Keratinocyte (primary cell): ENCODE results near the gene ALDOB. TPM values are rescaled to one million over a fixed set of nuclear protein-coding genes. Genes with fewer than 3 reads are reported as not detected.

Experiments used
- DNase-seq: peaks from one replicate; pipeline ENCODE4 v3.0.0-alpha.2; 2011; ENCODE audit warnings: low read depth, missing footprints, low spot score
- FAIRE-seq: peaks from 2 replicates; lab custom pipeline; 2011; peaks lifted over from hg19 to GRCh38; lab: Jason Lieb, UNC
- H2AFZ ChIP-seq: 2 replicates; pipeline ENCODE4 v1.6.0; 2012; ENCODE audit warnings: low read length, control low read depth, inconsistent platforms; ENCODE audit not compliant: control insufficient read depth
- H3K27ac ChIP-seq: 2 replicates; pipeline ENCODE4 v1.5.1; 2011; ENCODE audit warnings: low read length; ENCODE audit not compliant: control insufficient read depth, insufficient read depth
- H3K27me3 ChIP-seq: 3 replicates; pipeline ENCODE4 v1.6.0; 2011; ENCODE audit warnings: low read length; ENCODE audit not compliant: control insufficient read depth, insufficient read depth; ENCODE audit errors: extremely low read depth
- H3K36me3 ChIP-seq, 2 experiments: 2 replicates in 1 of 2; 3 replicates in 1 of 2; pipeline ENCODE4 v1.5.1; 2011; ENCODE audit warnings: low read length in 2 of 2, mild to moderate bottlenecking in 1 of 2; ENCODE audit not compliant: control insufficient read depth in 2 of 2, insufficient read depth in 2 of 2; ENCODE audit errors: extremely low read depth in 1 of 2
- H3K4me1 ChIP-seq: 3 replicates; pipeline ENCODE4 v1.5.1; 2011; ENCODE audit warnings: low read length; ENCODE audit not compliant: control insufficient read depth, insufficient read depth; ENCODE audit errors: extremely low read depth
- H3K4me2 ChIP-seq: 3 replicates; pipeline ENCODE4 v1.6.0; 2011; ENCODE audit warnings: low read depth, low read length; ENCODE audit not compliant: control insufficient read depth, insufficient read depth; ENCODE audit errors: extremely low read depth
- H3K4me3 ChIP-seq, 3 experiments: fragments of 200-600 bp in 1 of 3; sonication (generic) in 1 of 3; 2 replicates in 2 of 3; 3 replicates in 1 of 3; pipeline ENCODE4 v1.5.1; 2011 to 2016; ENCODE audit warnings: low read length in 3 of 3, mild to moderate bottlenecking in 3 of 3, control low read depth in 2 of 3, inconsistent platforms in 1 of 3, low read depth in 1 of 3, mixed read lengths in 1 of 3, mixed run types in 1 of 3, moderate library complexity in 1 of 3; ENCODE audit not compliant: control insufficient read depth in 2 of 3, insufficient read depth in 2 of 3; ENCODE audit errors: extremely low read depth in 1 of 3
- H3K79me2 ChIP-seq: 2 replicates; pipeline ENCODE4 v1.6.0; 2012; ENCODE audit warnings: low read length; ENCODE audit not compliant: control insufficient read depth, insufficient read depth
- H3K9ac ChIP-seq: 3 replicates; pipeline ENCODE4 v1.6.0; 2011; ENCODE audit warnings: low read length; ENCODE audit not compliant: control insufficient read depth, insufficient read depth; ENCODE audit errors: extremely low read depth
- H3K9me1 ChIP-seq: 3 replicates; pipeline ENCODE4 v1.6.0; 2011; ENCODE audit warnings: low read length; ENCODE audit not compliant: control insufficient read depth, insufficient read depth; ENCODE audit errors: extremely low read depth
- H3K9me3 ChIP-seq: 2 replicates; pipeline ENCODE4 v1.5.1; 2012; ENCODE audit warnings: low read depth, low read length; ENCODE audit not compliant: control insufficient read depth
- H4K20me1 ChIP-seq: 3 replicates; pipeline ENCODE4 v1.6.0; 2011; ENCODE audit warnings: low read length; ENCODE audit not compliant: control insufficient read depth, insufficient read depth; ENCODE audit errors: extremely low read depth
- EZH2 ChIP-seq: IDR thresholded peaks from one replicate; pipeline ENCODE4 v1.6.1; 2012; ENCODE audit warnings: inconsistent platforms, mild to moderate bottlenecking, low read length, moderate library complexity
- dilution Hi-C: fragments of 300-500 bp; cut with MboI; formaldehyde crosslinking; loops from one replicate; pipeline ENCODE4 v1.7.0; 2020; ENCODE audit warnings: low sequenced_read_pairs; ENCODE audit not compliant: extremely low pct_ligation_motif_present
- polyA plus RNA-seq, 5 experiments: library from polyadenylated mRNA; depleted of rRNA in 3 of 5; stranded (reverse) in 3 of 5; stranded (forward) in 1 of 5; unstranded in 1 of 5; fragments of >200 nt; gene quantifications; 1 replicate in 1 of 5; 2 replicates in 3 of 5; 3 replicates in 1 of 5; pipeline versions ENCODE4 v1.2.1 to v1.2.3, GENCODE V29; 2011 to 2012; ENCODE audit warnings: missing spikeins in 2 of 5, low read depth in 1 of 5, low replicate concordance in 1 of 5
- TF ChIP-seq, protein P1 (sequence below), 3 experiments: IDR thresholded peaks in 1 of 3; conservative IDR thresholded peaks in 1 of 3; optimal IDR thresholded peaks in 1 of 3; 2 replicates in 2 of 3; 3 replicates in 1 of 3; pipeline versions ENCODE3 to v1.5.1; 2011; ENCODE audit warnings: low read length in 3 of 3, mild to moderate bottlenecking in 3 of 3, moderate library complexity in 2 of 3, control low read depth in 1 of 3, inconsistent platforms in 1 of 3; ENCODE audit not compliant: insufficient read depth in 2 of 3; ENCODE audit errors: extremely low read depth in 1 of 3

Gene ALDOB
- polyA plus RNA-seq, 1 donor (not counting 4 experiments of a cell fraction or from before 2014, with no cell fraction given): not detected

GRCh38 chr9:101417977-101418376 is 17.6 kb downstream of the ALDOB start:
- no peaks in the 10 kb centered on the region for H3K9me1 ChIP-seq
- H3K27ac ChIP-seq: no peak overlapping the region
- no peak for FAIRE-seq
- H3K36me3 ChIP-seq: no peaks in the 10 kb centered on the region
- no peak for TF ChIP-seq EZH2
- TF ChIP-seq, protein P1, sequence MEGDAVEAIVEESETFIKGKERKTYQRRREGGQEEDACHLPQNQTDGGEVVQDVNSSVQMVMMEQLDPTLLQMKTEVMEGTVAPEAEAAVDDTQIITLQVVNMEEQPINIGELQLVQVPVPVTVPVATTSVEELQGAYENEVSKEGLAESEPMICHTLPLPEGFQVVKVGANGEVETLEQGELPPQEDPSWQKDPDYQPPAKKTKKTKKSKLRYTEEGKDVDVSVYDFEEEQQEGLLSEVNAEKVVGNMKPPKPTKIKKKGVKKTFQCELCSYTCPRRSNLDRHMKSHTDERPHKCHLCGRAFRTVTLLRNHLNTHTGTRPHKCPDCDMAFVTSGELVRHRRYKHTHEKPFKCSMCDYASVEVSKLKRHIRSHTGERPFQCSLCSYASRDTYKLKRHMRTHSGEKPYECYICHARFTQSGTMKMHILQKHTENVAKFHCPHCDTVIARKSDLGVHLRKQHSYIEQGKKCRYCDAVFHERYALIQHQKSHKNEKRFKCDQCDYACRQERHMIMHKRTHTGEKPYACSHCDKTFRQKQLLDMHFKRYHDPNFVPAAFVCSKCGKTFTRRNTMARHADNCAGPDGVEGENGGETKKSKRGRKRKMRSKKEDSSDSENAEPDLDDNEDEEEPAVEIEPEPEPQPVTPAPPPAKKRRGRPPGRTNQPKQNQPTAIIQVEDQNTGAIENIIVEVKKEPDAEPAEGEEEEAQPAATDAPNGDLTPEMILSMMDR (optimal IDR thresholded peaks at IDR 0.05 in 1 of 3, IDR thresholded peaks at IDR 0.05 in 1 of 3, conservative IDR thresholded peaks at IDR 0.05 in 1 of 3; ENCODE audit: extremely low read depth in 1 of 3, insufficient read depth in 2 of 3, low read length in 3 of 3): no peak
- no peaks in the 10 kb centered on the region for H3K27me3 ChIP-seq
- H3K4me2 ChIP-seq: no peak overlapping the region
- no peaks in the 10 kb centered on the region for H3K79me2 ChIP-seq
- H4K20me1 ChIP-seq: no peaks in the 10 kb centered on the region
- dilution Hi-C loops: no loop called here
- no peak overlapping the region for H2AFZ ChIP-seq
- no peak for DNase-seq
- no peak overlapping the region for H3K9ac ChIP-seq
- H3K9me3 ChIP-seq: no peaks in the 10 kb centered on the region
- no peak overlapping the region for H3K4me3 ChIP-seq
- H3K4me1 ChIP-seq: no peaks in the 10 kb centered on the region

GRCh38 chr9:101417389-101417788 is 18.2 kb downstream of the ALDOB start:
- H3K9ac ChIP-seq: no peak overlapping the region
- H2AFZ ChIP-seq: no peak overlapping the region
- no peaks in the 10 kb centered on the region for H3K9me3 ChIP-seq
- no peak overlapping the region for H3K4me3 ChIP-seq
- H3K9me1 ChIP-seq: no peaks in the 10 kb centered on the region
- H3K36me3 ChIP-seq: no peaks in the 10 kb centered on the region
- no peaks in the 10 kb centered on the region for H3K79me2 ChIP-seq
- H3K27me3 ChIP-seq: no peaks in the 10 kb centered on the region
- H3K27ac ChIP-seq: no peak overlapping the region
- no peak overlapping the region for H3K4me2 ChIP-seq
- H4K20me1 ChIP-seq: no peaks in the 10 kb centered on the region
- no peak for DNase-seq
- no peaks in the 10 kb centered on the region for H3K4me1 ChIP-seq
- dilution Hi-C loops: no loop called here
- FAIRE-seq: no peak
- no peak for TF ChIP-seq EZH2
- TF ChIP-seq, protein P1 (optimal IDR thresholded peaks at IDR 0.05 in 1 of 3, IDR thresholded peaks at IDR 0.05 in 1 of 3, conservative IDR thresholded peaks at IDR 0.05 in 1 of 3; ENCODE audit: extremely low read depth in 1 of 3, insufficient read depth in 2 of 3, low read length in 3 of 3): no peak
